Measurements from ENCODE around the gene MYOC.
"Not testable (repeated sequence)": the region's sequence is repeated elsewhere in the genome, so short reads cannot be mapped to it uniquely, and the experiment has no call there.

Gene MYOC

GRCh38 chr1:171652234-171652822 lies at the start of gene MYOC:
Gene MYOC, minus strand, starts transcription at chr1:171652688. Its CDS starts 77 bp downstream, at chr1:171652611.
- DNase-seq = no peak

- no peak for DNase-seq
These were observed 47.0 kb upstream of the MYOC start for GRCh38 chr1:171699531-171699930.

GRCh38 chr1:171695772-171696171 lies 43.3 kb upstream of the MYOC start:
- DNase-seq = not testable (repeated sequence)

GRCh38 chr1:171693541-171693940 lies 41.1 kb upstream of the MYOC start:
- not testable (repeated sequence) for DNase-seq

- DNase-seq = no peak
These were observed 31.4 kb upstream of the MYOC start for GRCh38 chr1:171683870-171684269.

GRCh38 chr1:171680339-171680738 lies 27.9 kb upstream of the MYOC start:
- no peak for DNase-seq

GRCh38 chr1:171676823-171677222 lies 24.3 kb upstream of the MYOC start:
- DNase-seq = no peak

- no peak for DNase-seq
These were observed 22.2 kb upstream of the MYOC start for GRCh38 chr1:171674431-171675405.

- no peak for DNase-seq
These were observed 18.3 kb upstream of the MYOC start for GRCh38 chr1:171670739-171671138.

GRCh38 chr1:171668372-171668771 lies 15.9 kb upstream of the MYOC start:
- no peak for DNase-seq

- no peak for DNase-seq
These were observed 13.8 kb upstream of the MYOC start for GRCh38 chr1:171666114-171666769.

GRCh38 chr1:171664976-171665375 lies 12.5 kb upstream of the MYOC start:
- DNase-seq = no peak

GRCh38 chr1:171663854-171664575 lies 11.5 kb upstream of the MYOC start:
- DNase-seq = no peak

- no peak for DNase-seq
These were observed 10.8 kb upstream of the MYOC start for GRCh38 chr1:171663036-171663853.

GRCh38 chr1:171661076-171661650 lies 8.7 kb upstream of the MYOC start:
- DNase-seq = no peak

GRCh38 chr1:171656206-171656605 lies 3.7 kb upstream of the MYOC start:
- DNase-seq = not testable (repeated sequence)

- DNase-seq = no peak
These were observed 3.2 kb upstream of the MYOC start for GRCh38 chr1:171655746-171656116.

GRCh38 chr1:171654942-171655745 lies 2.7 kb upstream of the MYOC start:
- peak; percentile 72 for DNase-seq

- DNase-seq = no peak
These were observed 1.9 kb upstream of the MYOC start for GRCh38 chr1:171654201-171654941.

- DNase-seq = no peak
These were observed 1.3 kb upstream of the MYOC start for GRCh38 chr1:171653796-171654195.

Data from activated CD4-positive, alpha-beta T cell treated with anti-CD3 and anti-CD28 coated beads, Interleukin-10, Interleukin-2, amounts not matched to agents 100 ng/mL and 50 ng/mL, durations not matched to agents 16 hours and 8 hours (primary cell).